ENCODE data around the gene GBA2.

Gene GBA2

DNA sequence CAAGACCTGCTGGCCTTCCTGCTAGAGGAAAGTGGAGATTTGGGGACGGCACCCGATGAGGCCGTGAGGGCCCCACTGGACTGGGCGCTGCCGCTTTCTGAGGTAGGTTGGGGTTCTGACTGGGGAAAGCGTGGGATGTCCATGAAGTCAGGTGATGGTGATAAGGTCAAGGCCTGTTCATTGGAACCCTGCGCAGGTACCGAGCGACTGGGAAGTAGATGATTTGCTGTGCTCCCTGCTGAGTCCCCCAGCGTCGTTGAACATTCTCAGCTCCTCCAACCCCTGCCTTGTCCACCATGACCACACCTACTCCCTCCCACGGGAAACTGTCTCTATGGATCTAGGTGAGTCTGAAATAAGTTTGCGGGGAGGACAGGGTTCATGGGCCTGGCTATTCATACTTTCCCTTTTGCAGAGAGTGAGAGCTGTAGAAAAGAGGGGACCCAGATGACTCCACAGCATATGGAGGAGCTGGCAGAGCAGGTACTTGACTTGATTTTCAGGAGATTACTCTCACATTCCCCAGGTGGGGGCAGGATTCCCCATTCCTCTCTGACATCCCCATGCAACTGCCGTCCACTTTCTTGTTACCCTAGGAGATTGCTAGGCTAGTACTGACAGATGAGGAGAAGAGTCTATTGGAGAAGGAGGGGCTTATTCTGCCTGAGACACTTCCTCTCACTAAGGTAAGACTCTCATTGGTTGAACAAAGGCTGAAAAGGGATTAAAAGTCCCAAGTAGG, 16.1 kb downstream of the GBA2 start:
- peak overlapping the region; percentile 99 for H3K27ac ChIP-seq
- H3K27me3 ChIP-seq, result no peaks in the 10 kb centered on the region
- peaks cover 44 to 50% of the 10 kb centered on the region in 2 experiments for H3K4me1 ChIP-seq (ENCODE audit: control insufficient read depth in 1 of 2, insufficient read depth in 1 of 2, low read depth in 1 of 2, low read length in 1 of 2)
- H3K9me3 ChIP-seq, result no peaks in the 10 kb centered on the region
- peaks cover 42% of the 10 kb centered on the region for H3K36me3 ChIP-seq
- TF ChIP-seq, protein P1, sequence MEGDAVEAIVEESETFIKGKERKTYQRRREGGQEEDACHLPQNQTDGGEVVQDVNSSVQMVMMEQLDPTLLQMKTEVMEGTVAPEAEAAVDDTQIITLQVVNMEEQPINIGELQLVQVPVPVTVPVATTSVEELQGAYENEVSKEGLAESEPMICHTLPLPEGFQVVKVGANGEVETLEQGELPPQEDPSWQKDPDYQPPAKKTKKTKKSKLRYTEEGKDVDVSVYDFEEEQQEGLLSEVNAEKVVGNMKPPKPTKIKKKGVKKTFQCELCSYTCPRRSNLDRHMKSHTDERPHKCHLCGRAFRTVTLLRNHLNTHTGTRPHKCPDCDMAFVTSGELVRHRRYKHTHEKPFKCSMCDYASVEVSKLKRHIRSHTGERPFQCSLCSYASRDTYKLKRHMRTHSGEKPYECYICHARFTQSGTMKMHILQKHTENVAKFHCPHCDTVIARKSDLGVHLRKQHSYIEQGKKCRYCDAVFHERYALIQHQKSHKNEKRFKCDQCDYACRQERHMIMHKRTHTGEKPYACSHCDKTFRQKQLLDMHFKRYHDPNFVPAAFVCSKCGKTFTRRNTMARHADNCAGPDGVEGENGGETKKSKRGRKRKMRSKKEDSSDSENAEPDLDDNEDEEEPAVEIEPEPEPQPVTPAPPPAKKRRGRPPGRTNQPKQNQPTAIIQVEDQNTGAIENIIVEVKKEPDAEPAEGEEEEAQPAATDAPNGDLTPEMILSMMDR (IDR thresholded peaks at IDR 0.05), result no peak
- peak overlapping the region; percentile 93 to 94 for H3K4me3 ChIP-seq (ENCODE audit: low read depth in 1 of 2, low read length in 1 of 2)

DNA sequence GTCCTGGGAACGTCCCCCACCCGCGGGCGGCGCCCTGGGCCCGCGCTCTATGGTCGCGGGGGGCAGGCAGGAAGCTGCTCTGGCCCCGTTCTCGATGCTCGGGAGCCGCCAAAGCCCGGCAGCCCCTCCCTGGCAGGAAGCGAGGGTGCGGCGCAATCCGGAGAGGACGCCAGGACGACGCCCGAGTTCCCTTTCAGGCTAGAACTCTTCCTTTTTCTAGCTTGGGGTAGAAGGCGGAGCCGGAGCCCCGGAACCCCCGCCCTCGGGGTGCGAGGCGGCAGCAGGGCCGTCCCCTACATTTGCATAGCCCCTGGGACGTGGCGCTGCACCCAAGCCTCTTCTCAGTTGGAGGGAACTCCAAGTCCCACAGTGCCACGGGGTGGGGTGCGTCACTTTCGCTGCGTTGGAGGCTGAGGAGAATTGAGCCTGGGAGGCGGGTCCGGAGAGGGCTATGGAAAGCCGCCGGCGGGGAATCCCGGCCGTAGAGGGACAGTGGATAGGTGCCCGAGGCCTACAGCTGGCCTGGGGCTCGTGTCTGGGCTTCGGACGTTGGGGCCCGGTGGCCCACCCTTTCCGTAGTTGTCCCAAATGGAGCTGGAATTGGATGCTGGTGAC, 16.7 kb downstream of the GBA2 start, which contains the start of the genes CREB3 and TLN1:
Gene CREB3, plus strand, starts transcription at position 482 of the 615 bp plus-strand sequence. Its CDS starts 107 bp downstream, at position 589.
Gene TLN1, minus strand, starts transcription at position 11 of the 615 bp plus-strand sequence. CDS start 6,501 bp downstream, outside the sequence.
- H3K9me3 ChIP-seq, result no peaks in the 10 kb centered on the region
- peak within 1 kb of the TSS; percentile 93 to 94 for H3K4me3 ChIP-seq (ENCODE audit: low read depth in 1 of 2, low read length in 1 of 2)
- TF ChIP-seq, protein P1 (IDR thresholded peaks at IDR 0.05), result peak; percentile 25
- H3K36me3 ChIP-seq, result peaks cover 42% of the 10 kb centered on the region
- H3K27ac ChIP-seq, result peak within 1 kb of the TSS; percentile 99
- H3K27me3 ChIP-seq, result no peaks in the 10 kb centered on the region
- peaks cover 51 to 56% of the 10 kb centered on the region in 2 experiments for H3K4me1 ChIP-seq (ENCODE audit: control insufficient read depth in 1 of 2, insufficient read depth in 1 of 2, low read depth in 1 of 2, low read length in 1 of 2)

DNA sequence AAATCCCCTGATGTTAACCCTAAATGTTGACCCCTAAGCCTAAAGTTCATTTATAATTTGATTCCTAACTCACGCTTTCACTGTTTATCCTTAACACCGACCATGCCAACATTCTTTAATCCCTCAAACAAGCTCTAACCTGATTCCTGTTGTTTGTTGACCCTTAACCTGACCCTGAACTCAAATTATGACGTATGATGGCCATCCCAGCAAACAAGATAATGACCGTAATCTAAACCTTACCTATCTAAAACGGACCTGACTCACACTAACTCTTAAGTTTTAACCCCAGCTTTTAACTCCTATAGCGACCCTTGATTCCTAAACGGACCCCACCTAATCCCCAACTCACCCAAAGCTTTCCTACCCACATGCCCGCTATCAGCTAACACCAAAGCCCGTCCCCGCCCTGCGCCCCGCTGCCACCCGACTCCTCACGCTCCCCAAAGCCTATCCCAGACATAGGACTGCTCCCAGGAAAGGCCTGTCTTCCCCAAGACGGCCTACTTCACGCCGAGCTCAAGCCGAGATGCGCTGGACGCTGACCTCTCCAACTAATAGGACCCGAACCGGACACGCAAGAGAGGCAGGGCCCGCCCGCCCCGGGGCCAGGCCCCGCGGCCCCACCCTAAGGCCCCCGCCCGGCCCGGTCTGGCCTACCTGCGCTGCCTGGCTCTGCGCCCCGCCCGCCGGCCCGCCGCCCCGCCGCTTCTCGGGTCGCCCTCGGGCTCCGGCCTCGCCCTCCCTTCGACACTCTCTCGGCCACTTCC, 17.4 kb downstream of the GBA2 start:
- Histone ChIP-seq H3K4me3 (ENCODE audit: low read depth in 1 of 2, low read length in 1 of 2) (peak overlapping the region; percentile 93 to 94), H3K4me1 (ENCODE audit: control insufficient read depth in 1 of 2, insufficient read depth in 1 of 2, low read depth in 1 of 2, low read length in 1 of 2) (peaks cover 57 to 63% of the 10 kb centered on the region in 2 experiments), H3K27ac (peak overlapping the region; percentile 99), H3K27me3 (no peaks in the 10 kb centered on the region), H3K36me3 (peaks cover 41% of the 10 kb centered on the region), H3K9me3 (no peaks in the 10 kb centered on the region)
- TF ChIP-seq, protein P1 (IDR thresholded peaks at IDR 0.05), result no peak

DNA sequence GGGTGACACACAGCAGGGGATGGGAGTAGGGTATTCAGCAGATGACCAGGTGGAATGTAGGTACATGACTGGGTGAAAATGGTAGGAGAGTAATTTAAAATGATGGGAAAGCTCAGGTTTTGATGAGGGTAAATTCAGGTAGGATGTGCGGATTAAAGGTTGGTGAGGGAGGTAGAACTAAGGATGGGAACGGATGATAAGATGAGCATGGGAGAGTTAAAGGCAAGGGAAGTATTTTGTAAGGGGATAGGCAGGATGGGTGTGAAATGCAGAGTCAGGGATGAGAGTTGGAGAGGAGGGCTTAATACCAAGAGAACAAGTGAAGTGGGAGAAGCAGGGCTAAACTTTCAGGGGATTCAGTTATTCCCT, 18.6 kb downstream of the GBA2 start:
- peaks cover 49 to 62% of the 10 kb centered on the region in 2 experiments for H3K4me1 ChIP-seq (ENCODE audit: control insufficient read depth in 1 of 2, insufficient read depth in 1 of 2, low read depth in 1 of 2, low read length in 1 of 2)
- H3K27ac ChIP-seq, result peak overlapping the region; percentile 99
- H3K27me3 ChIP-seq, result no peaks in the 10 kb centered on the region
- peak overlapping the region; percentile 93 to 94 for H3K4me3 ChIP-seq (ENCODE audit: low read depth in 1 of 2, low read length in 1 of 2)
- H3K9me3 ChIP-seq, result no peaks in the 10 kb centered on the region
- TF ChIP-seq, protein P1 (IDR thresholded peaks at IDR 0.05), result no peak
- peaks cover 43% of the 10 kb centered on the region for H3K36me3 ChIP-seq

DNA sequence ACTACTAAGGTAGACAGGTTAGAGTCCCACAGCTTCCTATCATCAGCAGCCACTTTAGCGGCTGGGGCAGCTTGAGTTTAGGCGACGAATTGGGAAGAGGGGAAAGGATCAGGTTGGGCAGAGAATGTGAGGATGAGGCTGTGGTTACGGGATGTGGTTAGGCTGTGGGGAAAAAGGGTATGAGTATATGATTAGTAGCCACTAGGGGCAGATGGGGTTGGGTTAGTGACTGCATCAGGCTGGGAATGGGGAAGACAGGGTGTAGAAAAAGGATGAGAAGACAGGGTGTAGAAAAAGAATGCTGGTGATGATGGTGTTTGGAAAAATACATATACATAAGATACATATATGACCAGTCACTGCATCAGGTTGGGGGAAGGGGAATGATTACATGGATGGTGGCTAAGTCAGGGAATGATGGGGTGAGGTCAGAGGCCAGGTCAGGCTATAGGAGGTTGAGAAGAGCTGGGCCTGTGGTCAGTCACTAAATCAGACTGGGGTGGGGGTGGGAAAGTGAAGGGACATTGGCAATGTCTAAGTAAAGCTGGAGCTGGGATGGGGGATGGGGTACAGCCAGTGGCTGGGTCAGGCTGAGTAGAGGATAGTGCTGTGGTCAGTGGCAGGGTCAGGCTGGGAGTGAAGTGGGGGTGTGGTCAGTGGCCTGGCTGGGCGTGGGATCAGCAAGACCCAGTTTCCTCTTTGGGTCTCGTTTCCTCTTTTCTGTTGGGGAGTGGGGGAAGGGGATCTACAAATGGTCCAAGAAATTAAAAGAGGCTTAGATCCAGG, 19.1 kb downstream of the GBA2 start:
- Histone ChIP-seq H3K27ac (peak overlapping the region; percentile 99), H3K4me1 (ENCODE audit: control insufficient read depth in 1 of 2, insufficient read depth in 1 of 2, low read depth in 1 of 2, low read length in 1 of 2) (peaks cover 49 to 62% of the 10 kb centered on the region in 2 experiments), H3K27me3 (no peaks in the 10 kb centered on the region), H3K4me3 (ENCODE audit: low read depth in 1 of 2, low read length in 1 of 2) (peak overlapping the region; percentile 93 to 94), H3K9me3 (no peaks in the 10 kb centered on the region), H3K36me3 (peaks cover 44% of the 10 kb centered on the region)
- TF ChIP-seq, protein P1 (IDR thresholded peaks at IDR 0.05), result peak; percentile 68
